Ovary (tissue), 9 donors: ENCODE data around the gene ASB2. TPM values are rescaled to one million over a fixed set of nuclear protein-coding genes. Genes with fewer than 3 reads are reported as not detected.

Source experiments
- DNase-seq, 5 donors: peaks; one replicate each; pipeline ENCODE4 v3.0.0-alpha.2; 2019 to 2020
- H3K27ac ChIP-seq, 2 donors: fragments of 200-600 bp; one replicate each; pipeline versions ENCODE4 v1.5.1 to v1.8.0; 2019 to 2022
- H3K27me3 ChIP-seq: fragments of 200-600 bp; one replicate; pipeline ENCODE4 v1.8.0; 2022
- H3K36me3 ChIP-seq: fragments of 200-600 bp; sonication (generic); one replicate; pipeline ENCODE4 v1.5.1; 2019
- H3K4me1 ChIP-seq: one replicate; pipeline ENCODE4 v1.8.1; 2013; ENCODE audit warnings: mild to moderate bottlenecking, moderate library complexity; ENCODE audit not compliant: insufficient read depth
- H3K4me3 ChIP-seq: fragments of 200-600 bp; sonication (generic); one replicate; pipeline ENCODE4 v1.5.1; 2017
- H3K9me3 ChIP-seq, 2 donors: fragments of 200-600 bp in 1 of 2; sonication (generic) in 1 of 2; one replicate each; pipeline versions ENCODE4 v1.5.1 to v1.8.1; 2013 to 2019; ENCODE audit warnings: mild to moderate bottlenecking in 1 of 2, moderate library complexity in 1 of 2
- CTCF ChIP-seq, 3 donors: fragments of 450-650 bp in 2 of 3; fragments of 200-600 bp in 1 of 3; IDR thresholded peaks; one replicate each; pipeline versions ENCODE4 v1.5.1 to v1.8.0; 2016 to 2022; ENCODE audit warnings: antibody characterized with exemption in 3 of 3, mild to moderate bottlenecking in 1 of 3
- EP300 ChIP-seq: sonication (generic); formaldehyde crosslinking; IDR thresholded peaks from one replicate; pipeline ENCODE4 v1.6.1; 2017; ENCODE audit warnings: antibody characterized with exemption
- POLR2A ChIP-seq: fragments of 450-650 bp; IDR thresholded peaks from one replicate; pipeline ENCODE4 v1.6.1; 2017; ENCODE audit warnings: antibody characterized with exemption, mild to moderate bottlenecking, moderate library complexity
- WGBS, 3 donors: extraction: QIAGEN DNeasy Blood & Tissue Kit in 1 of 3; methylation state at CpG; one replicate each; pipeline versions ENCODE4 v1.1.5 to v1.1.7; 2013 to 2017; 5-methylcytosine and 5-hydroxymethylcytosine counted together
- intact Hi-C, 4 donors: fragments of 100-400 bp; cut with DNase I; formaldehyde crosslinking; loops; one replicate each; pipeline versions ENCODE4 v1.11.0 to v1.15.1; 2022 to 2023
- polyA plus RNA-seq, 2 donors: library from polyadenylated mRNA; stranded (reverse); fragments of 200-250 nt in 1 of 2; fragments of 350-450 nt in 1 of 2; fragmentation: Illumina TruSeq in 1 of 2; extraction: RNeasy Lipid Tissue Mini Kit (QIAGEN cat#74804) in 1 of 2; gene quantifications; one replicate each; pipeline ENCODE4 v1.2.3, GENCODE V29; 2013 to 2014
- total RNA-seq, 7 donors: library from RNA; depleted of rRNA in 2 of 7; stranded (reverse); fragments of >200 nt in 2 of 7; fragmentation: NEBNext Ultra II Directional in 3 of 7; extraction: Animal tissue kit (Norgen Biotek cat#: 25700) in 3 of 7; gene quantifications; one replicate each; pipeline versions ENCODE4 v1.1.0 to v1.2.4, GENCODE V29; 2016 to 2023
- donor health status: DM: no; HTN: no; CAD: no; lungs with moderate emphysema.
- donor health status: DM: no; HTN: no; CAD: no.
- donor health status: Bipolar disorder and iron deficiency.
- donor health status: DM: yes; HTN: yes; CAD: no.
- donor health status: DM: no; HTN: no; CAD: no.
- donor health status: DM: yes; HTN: yes; CAD: no.

The ASB2 gene
- total and polyA plus RNA-seq, 9 donors, result 1.3 to 25.6 (median 3.0) TPM

DNA sequence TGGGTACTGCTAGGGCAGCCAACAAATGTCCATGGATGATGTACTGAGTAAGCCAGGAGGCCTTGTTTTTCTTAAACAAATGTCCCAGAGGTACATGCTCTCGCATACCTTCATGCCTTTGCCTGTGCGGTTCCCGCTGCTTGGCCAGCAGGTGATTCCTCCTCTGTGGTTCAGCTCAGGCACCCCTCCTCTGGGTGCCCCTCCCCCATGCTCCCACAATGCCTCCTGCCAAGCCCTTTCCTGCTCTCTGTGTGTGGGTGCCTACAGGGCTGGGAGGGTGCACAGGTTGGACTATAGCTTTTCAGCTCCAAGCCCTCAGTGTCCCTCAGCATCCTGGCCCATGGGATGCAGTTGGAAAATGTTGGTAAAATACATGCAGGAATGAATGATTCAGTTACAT, 23.5 kb downstream of the ASB2 start:
- no peak overlapping the region for H3K27ac ChIP-seq

DNA sequence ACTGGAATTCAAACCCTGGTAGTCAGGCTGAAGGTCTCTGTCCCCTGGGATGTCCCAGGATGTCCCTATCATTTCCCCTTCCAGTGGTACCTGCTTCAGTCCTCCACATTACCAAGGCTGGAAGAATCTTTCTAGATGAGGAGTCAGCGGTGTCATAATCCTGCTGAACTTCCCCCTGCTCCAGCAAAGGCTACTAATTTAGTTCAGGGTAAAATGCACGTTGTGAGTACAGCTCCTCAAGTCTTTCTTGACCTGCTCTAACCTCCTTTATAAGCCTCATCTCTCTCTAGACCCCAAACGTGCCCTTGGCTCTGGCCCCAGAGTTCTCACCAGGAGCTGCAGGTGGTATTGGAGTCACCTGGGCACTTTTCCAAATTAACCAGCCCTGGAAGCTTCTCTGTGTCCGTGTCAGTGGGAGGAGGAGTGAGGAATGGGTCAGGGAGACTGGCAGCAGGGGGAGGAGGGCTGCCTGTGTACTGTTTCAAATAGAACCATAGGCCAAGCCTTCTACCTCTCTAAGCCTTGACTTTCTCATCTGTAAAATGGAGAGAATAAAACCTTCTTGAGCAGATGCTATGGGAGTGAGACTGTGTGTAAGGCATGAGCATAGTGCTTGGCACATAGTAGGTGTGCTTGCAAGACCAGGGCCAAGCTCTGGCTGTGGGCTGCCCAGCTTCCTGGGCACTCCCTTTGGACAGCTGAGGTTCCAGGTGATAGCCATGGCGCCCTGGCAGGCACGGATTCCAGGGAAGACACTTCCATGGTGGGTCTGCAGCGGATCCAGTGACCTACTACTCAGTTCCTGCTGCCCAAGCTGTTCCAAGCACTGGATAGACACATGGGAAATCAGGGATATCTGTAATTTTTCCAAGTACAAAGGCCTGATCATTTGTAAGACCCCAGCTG, 24.5 kb downstream of the ASB2 start:
- no peaks in the 10 kb centered on the region for H3K27me3 ChIP-seq
- no peaks in the 10 kb centered on the region for H3K4me1 ChIP-seq
- H3K4me3 ChIP-seq, result no peak overlapping the region
- H3K9me3 ChIP-seq, result no peaks in the 10 kb centered on the region
- H3K27ac ChIP-seq, result no peak overlapping the region
- 49 to 61% (median 51%) methylated on average over 7 of the region's 7 CpGs for WGBS, 3 donors
- intact Hi-C loops, result no loop called here
- H3K36me3 ChIP-seq, result no peaks in the 10 kb centered on the region
- DNase-seq, result no peak
- TF ChIP-seq EP300 (no peak), POLR2A (no peak), CTCF (IDR thresholded peaks at IDR 0.05) (no peak)

More for the DNA sequence above, 23.5 kb downstream of the ASB2 start:
- intact Hi-C loops, result no loop called here
- TF ChIP-seq EP300 (no peak), POLR2A (no peak), CTCF (IDR thresholded peaks at IDR 0.05) (no peak)
- Histone ChIP-seq H3K36me3 (no peaks in the 10 kb centered on the region), H3K27me3 (no peaks in the 10 kb centered on the region), H3K4me1 (no peaks in the 10 kb centered on the region), H3K9me3 (no peaks in the 10 kb centered on the region), H3K4me3 (no peak overlapping the region)
- DNase-seq, result no peak
- WGBS, 3 donors, result 89 to 93% (median 89%) methylated on average over 3 of the region's 3 CpGs

DNA sequence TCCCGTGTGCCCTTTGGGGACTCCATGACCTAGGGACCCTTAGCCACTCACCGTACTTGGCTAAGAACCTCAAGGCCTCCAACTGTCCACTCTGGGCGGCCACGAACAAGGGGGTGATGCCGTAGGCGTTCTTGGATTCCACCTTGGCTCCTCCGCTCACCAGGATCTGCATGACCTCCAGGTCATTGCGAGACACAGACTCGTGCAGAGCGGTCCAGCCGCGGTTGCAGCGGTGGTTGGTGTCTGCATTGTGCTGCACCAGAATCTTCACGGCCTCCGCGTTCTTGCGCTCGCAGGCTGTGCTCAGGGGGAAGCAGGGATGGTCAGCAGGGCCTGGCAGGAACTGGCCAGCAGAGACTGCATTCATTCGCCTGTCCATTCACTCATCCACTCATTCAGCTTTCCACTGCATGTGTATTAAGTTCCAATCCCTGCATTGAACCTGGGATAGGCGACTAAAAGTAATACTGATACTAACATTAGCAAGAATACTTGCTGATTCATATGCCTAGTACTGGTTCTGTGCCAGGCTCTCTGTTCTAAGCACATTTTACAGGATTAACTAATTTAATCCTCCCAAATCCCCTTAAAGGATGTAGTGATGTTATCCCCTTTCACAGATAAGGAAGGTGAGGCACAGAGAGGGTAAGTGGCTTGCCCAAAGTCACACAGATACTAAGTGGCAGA, 25.3 kb downstream of the ASB2 start:
- intact Hi-C loops, result no loop called here
- Histone ChIP-seq H3K4me3 (no peak overlapping the region), H3K27ac (no peak overlapping the region), H3K27me3 (no peaks in the 10 kb centered on the region), H3K4me1 (no peaks in the 10 kb centered on the region), H3K36me3 (no peaks in the 10 kb centered on the region), H3K9me3 (no peaks in the 10 kb centered on the region)
- 80 to 86% (median 84%) methylated on average over 20 of the region's 20 CpGs for WGBS, 3 donors
- no peak for DNase-seq
- TF ChIP-seq CTCF (IDR thresholded peaks at IDR 0.05) (no peak), POLR2A (no peak), EP300 (no peak)

- Histone ChIP-seq H3K36me3 (no peaks in the 10 kb centered on the region), H3K4me3 (no peak overlapping the region), H3K4me1 (no peaks in the 10 kb centered on the region), H3K27ac (no peak overlapping the region), H3K27me3 (no peaks in the 10 kb centered on the region), H3K9me3 (no peaks in the 10 kb centered on the region)
- TF ChIP-seq POLR2A (no peak), CTCF (IDR thresholded peaks at IDR 0.05) (no peak), EP300 (no peak)
- no peak for DNase-seq
- 87 to 89% (median 88%) methylated on average over 13 of the region's 13 CpGs for WGBS, 3 donors
- intact Hi-C loops, result loop anchor here in 1 of 4 donors (10.0 kb wide), 1 partner anchor 185 kb away; no protein-coding TSS in a partner anchor
These were observed 26.8 kb downstream of the ASB2 start for GRCh38 chr14:93949511-93950075.
